ENCODE data around the gene SPDYE4.

DNA sequence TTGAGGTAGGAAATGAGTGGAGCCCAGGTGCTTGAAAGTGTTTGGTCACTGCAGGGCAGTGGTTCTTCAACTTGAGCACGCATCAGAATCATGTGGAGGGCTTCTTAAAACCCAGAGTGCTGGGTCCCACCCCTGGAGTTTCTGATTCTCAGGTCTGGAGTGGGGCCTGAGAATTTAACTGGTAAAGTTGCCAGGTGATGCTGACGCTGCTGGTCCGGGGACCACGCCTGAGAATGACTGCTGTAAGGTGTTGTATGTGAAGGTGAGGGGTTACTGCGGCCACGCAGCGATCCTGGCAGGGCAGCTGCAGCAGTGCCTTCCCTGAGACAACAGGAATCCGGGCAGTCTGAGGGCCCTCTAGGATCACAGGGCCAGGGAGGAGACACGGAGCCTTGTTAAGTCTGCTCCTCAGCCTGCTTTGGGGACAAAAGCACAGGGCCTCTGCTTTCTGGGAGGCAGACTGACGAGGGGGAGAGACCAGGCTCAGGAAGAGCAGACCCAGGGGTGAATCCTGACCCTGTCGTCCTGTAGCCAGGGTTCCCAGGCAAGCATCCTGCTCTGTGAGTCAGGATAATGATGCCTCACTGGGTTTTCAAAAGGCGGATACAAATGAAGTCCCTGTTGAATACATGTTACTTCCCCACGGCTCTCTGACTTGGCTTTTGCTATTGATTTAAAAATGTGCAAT lies 30.0 kb downstream of the SPDYE4 start:
- no peak for TF ChIP-seq TAF1 (IDR thresholded peaks at IDR 0.05; ENCODE audit: borderline replicate concordance, low read depth, low read length)
- TF ChIP-seq, protein P1, sequence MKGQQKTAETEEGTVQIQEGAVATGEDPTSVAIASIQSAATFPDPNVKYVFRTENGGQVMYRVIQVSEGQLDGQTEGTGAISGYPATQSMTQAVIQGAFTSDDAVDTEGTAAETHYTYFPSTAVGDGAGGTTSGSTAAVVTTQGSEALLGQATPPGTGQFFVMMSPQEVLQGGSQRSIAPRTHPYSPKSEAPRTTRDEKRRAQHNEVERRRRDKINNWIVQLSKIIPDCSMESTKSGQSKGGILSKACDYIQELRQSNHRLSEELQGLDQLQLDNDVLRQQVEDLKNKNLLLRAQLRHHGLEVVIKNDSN (IDR thresholded peaks at IDR 0.05; ENCODE audit: borderline replicate concordance, low read depth), result no peak
- no peak for TF ChIP-seq POLR2AphosphoS5 (IDR thresholded peaks at IDR 0.05; ENCODE audit: low read depth, low read length)
- TF ChIP-seq, protein P2, sequence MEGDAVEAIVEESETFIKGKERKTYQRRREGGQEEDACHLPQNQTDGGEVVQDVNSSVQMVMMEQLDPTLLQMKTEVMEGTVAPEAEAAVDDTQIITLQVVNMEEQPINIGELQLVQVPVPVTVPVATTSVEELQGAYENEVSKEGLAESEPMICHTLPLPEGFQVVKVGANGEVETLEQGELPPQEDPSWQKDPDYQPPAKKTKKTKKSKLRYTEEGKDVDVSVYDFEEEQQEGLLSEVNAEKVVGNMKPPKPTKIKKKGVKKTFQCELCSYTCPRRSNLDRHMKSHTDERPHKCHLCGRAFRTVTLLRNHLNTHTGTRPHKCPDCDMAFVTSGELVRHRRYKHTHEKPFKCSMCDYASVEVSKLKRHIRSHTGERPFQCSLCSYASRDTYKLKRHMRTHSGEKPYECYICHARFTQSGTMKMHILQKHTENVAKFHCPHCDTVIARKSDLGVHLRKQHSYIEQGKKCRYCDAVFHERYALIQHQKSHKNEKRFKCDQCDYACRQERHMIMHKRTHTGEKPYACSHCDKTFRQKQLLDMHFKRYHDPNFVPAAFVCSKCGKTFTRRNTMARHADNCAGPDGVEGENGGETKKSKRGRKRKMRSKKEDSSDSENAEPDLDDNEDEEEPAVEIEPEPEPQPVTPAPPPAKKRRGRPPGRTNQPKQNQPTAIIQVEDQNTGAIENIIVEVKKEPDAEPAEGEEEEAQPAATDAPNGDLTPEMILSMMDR (IDR thresholded peaks at IDR 0.05), result no peak
- TF ChIP-seq MEF2A (IDR thresholded peaks at IDR 0.05; ENCODE audit: borderline replicate concordance, low read depth), result no peak
- no peak for TF ChIP-seq EZH2phosphoT487 (IDR thresholded peaks at IDR 0.05; ENCODE audit: borderline replicate concordance, low read depth)
- TF ChIP-seq TCF12 (IDR thresholded peaks at IDR 0.05), result no peak
- TF ChIP-seq, protein P3, sequence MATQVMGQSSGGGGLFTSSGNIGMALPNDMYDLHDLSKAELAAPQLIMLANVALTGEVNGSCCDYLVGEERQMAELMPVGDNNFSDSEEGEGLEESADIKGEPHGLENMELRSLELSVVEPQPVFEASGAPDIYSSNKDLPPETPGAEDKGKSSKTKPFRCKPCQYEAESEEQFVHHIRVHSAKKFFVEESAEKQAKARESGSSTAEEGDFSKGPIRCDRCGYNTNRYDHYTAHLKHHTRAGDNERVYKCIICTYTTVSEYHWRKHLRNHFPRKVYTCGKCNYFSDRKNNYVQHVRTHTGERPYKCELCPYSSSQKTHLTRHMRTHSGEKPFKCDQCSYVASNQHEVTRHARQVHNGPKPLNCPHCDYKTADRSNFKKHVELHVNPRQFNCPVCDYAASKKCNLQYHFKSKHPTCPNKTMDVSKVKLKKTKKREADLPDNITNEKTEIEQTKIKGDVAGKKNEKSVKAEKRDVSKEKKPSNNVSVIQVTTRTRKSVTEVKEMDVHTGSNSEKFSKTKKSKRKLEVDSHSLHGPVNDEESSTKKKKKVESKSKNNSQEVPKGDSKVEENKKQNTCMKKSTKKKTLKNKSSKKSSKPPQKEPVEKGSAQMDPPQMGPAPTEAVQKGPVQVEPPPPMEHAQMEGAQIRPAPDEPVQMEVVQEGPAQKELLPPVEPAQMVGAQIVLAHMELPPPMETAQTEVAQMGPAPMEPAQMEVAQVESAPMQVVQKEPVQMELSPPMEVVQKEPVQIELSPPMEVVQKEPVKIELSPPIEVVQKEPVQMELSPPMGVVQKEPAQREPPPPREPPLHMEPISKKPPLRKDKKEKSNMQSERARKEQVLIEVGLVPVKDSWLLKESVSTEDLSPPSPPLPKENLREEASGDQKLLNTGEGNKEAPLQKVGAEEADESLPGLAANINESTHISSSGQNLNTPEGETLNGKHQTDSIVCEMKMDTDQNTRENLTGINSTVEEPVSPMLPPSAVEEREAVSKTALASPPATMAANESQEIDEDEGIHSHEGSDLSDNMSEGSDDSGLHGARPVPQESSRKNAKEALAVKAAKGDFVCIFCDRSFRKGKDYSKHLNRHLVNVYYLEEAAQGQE (IDR thresholded peaks at IDR 0.05; ENCODE audit: low read depth, low read length), result no peak
